Measurements from ENCODE around the gene PNPLA7.

Gene PNPLA7

GRCh38 chr9:137564134-137564533 lies 13.9 kb upstream of the PNPLA7 start:
- H2AFZ ChIP-seq (ENCODE audit: low read depth, low read length): no peak overlapping the region
- H3K4me3 ChIP-seq (ENCODE audit: low read depth in 1 of 2, low read length in 2 of 2): no peak overlapping the region
- no peaks in the 10 kb centered on the region for H3K27me3 ChIP-seq (ENCODE audit: insufficient read depth, low read length, poor library complexity)
- DNase-seq: no peak
- peaks cover 11% of the 10 kb centered on the region; the same call in 1 of the 2 replicates for H4K20me1 ChIP-seq (ENCODE audit: insufficient read depth, low read length)
- no peak overlapping the region for H3K4me2 ChIP-seq (ENCODE audit: insufficient read depth, low read length)
- no peak for ATAC-seq (ENCODE audit: insufficient read depth, low read depth)
- H3K9ac ChIP-seq (ENCODE audit: low read depth, low read length): no peak overlapping the region
- H3K27ac ChIP-seq (ENCODE audit: low read length): no peak overlapping the region
- peaks cover 34% of the 10 kb centered on the region for H3K36me3 ChIP-seq (ENCODE audit: insufficient read depth, low read length)
- TF ChIP-seq CTCF (IDR thresholded peaks at IDR 0.05; ENCODE audit: borderline replicate concordance, extremely low read depth, low read length, poor library complexity, severe bottlenecking): no peak
- TF ChIP-seq EZH2 (IDR thresholded peaks at IDR 0.05; ENCODE audit: borderline replicate concordance, low read depth, low read length, severe bottlenecking): no peak
- no peaks in the 10 kb centered on the region; the same call in 1 of the 2 replicates for H3K79me2 ChIP-seq (ENCODE audit: insufficient read depth, low read length)
- no peaks in the 10 kb centered on the region for H3K9me3 ChIP-seq (ENCODE audit: insufficient read depth, low read length, severe bottlenecking)
- H3K4me1 ChIP-seq (ENCODE audit: insufficient read depth, low read length): no peaks in the 10 kb centered on the region

DNA sequence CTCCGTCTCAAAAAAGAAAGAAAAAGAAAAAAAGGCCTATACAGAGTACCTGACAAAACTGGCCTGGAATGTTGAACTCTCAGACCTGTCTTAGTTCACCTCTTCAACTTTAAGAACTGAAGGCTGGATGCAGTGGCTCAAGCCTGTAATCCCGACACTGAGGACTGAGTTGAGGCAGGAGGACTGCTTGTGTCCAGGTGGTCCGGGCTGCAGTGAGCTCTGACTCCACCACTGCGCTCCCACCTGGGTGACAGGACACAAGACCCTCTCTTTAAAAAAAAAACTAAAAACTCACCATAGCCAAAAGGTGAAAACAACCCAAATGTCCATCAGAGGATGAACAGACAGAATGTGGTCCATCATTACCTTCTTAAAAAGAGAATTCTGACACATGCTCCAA lies 7.9 kb upstream of the PNPLA7 start:
- Histone ChIP-seq H4K20me1 (ENCODE audit: insufficient read depth, low read length) (no peaks in the 10 kb centered on the region), H3K79me2 (ENCODE audit: insufficient read depth, low read length) (no peaks in the 10 kb centered on the region), H3K4me1 (ENCODE audit: insufficient read depth, low read length) (peaks cover 2% of the 10 kb centered on the region; the same call in 1 of the 2 replicates), H3K9ac (ENCODE audit: low read depth, low read length) (no peak overlapping the region), H3K36me3 (ENCODE audit: insufficient read depth, low read length) (peaks cover 48% of the 10 kb centered on the region), H2AFZ (ENCODE audit: low read depth, low read length) (no peak overlapping the region), H3K9me3 (ENCODE audit: insufficient read depth, low read length, severe bottlenecking) (no peaks in the 10 kb centered on the region), H3K27me3 (ENCODE audit: insufficient read depth, low read length, poor library complexity) (no peaks in the 10 kb centered on the region), H3K4me3 (ENCODE audit: low read depth in 1 of 2, low read length in 2 of 2) (no peak overlapping the region), H3K4me2 (ENCODE audit: insufficient read depth, low read length) (no peak overlapping the region), H3K27ac (ENCODE audit: low read length) (no peak overlapping the region)
- ATAC-seq (ENCODE audit: insufficient read depth, low read depth) (no peak), DNase-seq (no peak)
- TF ChIP-seq EZH2 (IDR thresholded peaks at IDR 0.05; ENCODE audit: borderline replicate concordance, low read depth, low read length, severe bottlenecking) (no peak), CTCF (IDR thresholded peaks at IDR 0.05; ENCODE audit: borderline replicate concordance, extremely low read depth, low read length, poor library complexity, severe bottlenecking) (no peak)

- Histone ChIP-seq H3K9ac (ENCODE audit: low read depth, low read length) (no peak overlapping the region), H3K4me1 (ENCODE audit: insufficient read depth, low read length) (peaks cover 14% of the 10 kb centered on the region), H3K36me3 (ENCODE audit: insufficient read depth, low read length) (peaks cover 42% of the 10 kb centered on the region), H3K27me3 (ENCODE audit: insufficient read depth, low read length, poor library complexity) (no peaks in the 10 kb centered on the region), H3K27ac (ENCODE audit: low read length) (no peak overlapping the region), H3K4me2 (ENCODE audit: insufficient read depth, low read length) (no peak overlapping the region), H3K79me2 (ENCODE audit: insufficient read depth, low read length) (peaks cover 7% of the 10 kb centered on the region; the same call in 1 of the 2 replicates), H3K4me3 (ENCODE audit: low read depth in 1 of 2, low read length in 2 of 2) (no peak overlapping the region), H2AFZ (ENCODE audit: low read depth, low read length) (no peak overlapping the region), H3K9me3 (ENCODE audit: insufficient read depth, low read length, severe bottlenecking) (no peaks in the 10 kb centered on the region), H4K20me1 (ENCODE audit: insufficient read depth, low read length) (no peaks in the 10 kb centered on the region)
- ATAC-seq (ENCODE audit: insufficient read depth, low read depth) (no peak), DNase-seq (no peak)
- TF ChIP-seq EZH2 (IDR thresholded peaks at IDR 0.05; ENCODE audit: borderline replicate concordance, low read depth, low read length, severe bottlenecking): no peak
- no peak for TF ChIP-seq CTCF (IDR thresholded peaks at IDR 0.05; ENCODE audit: borderline replicate concordance, extremely low read depth, low read length, poor library complexity, severe bottlenecking)
These were observed 6.1 kb upstream of the PNPLA7 start for GRCh38 chr9:137556069-137556838.
